Measurements from ENCODE around the gene MS4A6E.

MS4A6E gene

GRCh38 chr11:60375316-60375715 is 48.3 kb downstream of the MS4A6E start:
- no peak for DNase-seq (ENCODE audit: low read depth in 2 of 2)

GRCh38 chr11:60376601-60377000 is 49.5 kb downstream of the MS4A6E start:
- DNase-seq (ENCODE audit: low read depth in 2 of 2) = no peak

DNA sequence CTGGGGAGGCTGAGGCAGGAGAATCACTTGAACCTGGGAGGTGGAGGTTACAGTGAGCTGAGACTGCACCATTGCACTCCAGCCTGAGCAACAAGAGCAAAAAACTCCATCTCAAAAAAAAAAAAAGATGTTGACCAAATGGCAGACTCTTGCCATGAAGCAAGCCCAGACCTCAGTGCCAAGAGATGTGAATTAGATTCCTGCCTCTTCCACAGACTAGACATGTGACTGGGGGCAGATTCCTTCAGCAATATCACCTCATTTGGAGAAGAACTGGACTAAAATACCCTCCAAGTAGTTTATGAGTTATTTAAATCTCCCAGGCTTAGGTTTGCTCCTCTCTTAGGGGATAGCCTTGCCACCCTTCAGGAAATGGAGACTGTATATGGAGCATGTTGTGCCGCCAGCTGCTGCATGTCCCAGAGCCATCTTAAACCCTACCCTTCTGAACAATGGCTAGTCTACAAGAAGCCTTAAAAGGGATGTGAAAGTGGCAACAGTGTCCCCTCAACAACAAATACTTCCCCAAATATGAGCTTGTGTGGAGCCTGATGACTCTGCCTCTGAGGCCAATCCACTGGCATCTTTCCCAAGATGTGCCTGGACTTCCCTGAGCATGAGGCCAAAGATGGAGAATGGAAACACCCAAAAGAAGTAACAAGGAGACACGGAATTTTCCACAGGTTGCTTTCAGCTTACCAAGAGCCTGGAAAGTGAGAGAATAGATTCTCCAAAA is 50.5 kb downstream of the MS4A6E start:
- no peak for DNase-seq (ENCODE audit: low read depth in 2 of 2)

DNA sequence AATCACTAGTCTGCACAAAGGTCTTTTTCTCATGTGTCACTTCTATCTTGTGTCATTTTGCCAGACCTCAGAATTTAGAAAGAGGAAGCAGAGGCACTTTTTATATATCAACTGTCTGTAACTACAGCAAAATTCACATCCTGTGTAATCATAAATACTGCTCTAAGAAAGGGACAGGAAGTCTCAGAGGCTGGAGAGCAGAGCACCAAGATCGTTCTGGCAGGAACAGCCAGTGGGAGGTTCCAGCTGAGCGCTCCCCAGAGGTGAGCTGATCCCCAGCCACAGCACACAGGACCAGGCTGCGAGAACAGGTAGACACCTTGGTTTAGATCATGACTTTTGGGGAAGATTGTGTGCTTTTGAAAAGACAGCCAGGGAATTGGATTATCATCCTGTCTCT is 51.3 kb downstream of the MS4A6E start, which contains the start of gene MS4A7:
MS4A7 (plus strand) TSS at position 179 of the 400 bp plus-strand sequence. CDS start 4,610 bp downstream, outside the sequence.
- no peak for DNase-seq (ENCODE audit: low read depth in 2 of 2)

DNA sequence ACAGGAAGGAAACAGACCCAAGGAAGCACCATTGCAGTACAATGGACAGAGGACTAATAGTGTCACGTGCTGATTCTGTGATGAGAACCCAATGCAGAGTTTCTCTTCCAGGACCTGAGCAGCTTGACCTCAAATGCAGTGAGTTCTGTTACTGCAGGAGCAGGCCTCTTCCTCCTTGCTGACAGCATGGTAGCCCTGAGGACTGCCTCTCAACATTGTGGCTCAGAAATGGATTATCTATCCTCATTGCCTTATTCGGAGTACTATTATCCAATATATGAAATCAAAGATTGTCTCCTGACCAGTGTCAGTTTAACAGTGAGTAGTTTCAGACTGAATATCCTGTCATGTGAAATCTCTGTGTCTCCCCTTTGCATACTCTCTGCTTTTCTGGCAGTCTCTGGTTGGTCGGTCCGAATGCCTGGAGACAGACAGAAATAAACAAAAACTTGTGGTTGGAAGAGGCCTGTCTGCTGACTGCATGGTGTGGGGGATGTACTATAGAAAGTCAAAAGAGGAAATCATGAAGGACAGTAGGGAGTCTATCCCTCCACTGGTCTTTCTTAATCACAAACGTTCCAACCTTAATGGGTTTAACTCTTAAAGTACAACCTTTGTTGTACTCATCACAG is 62.3 kb downstream of the MS4A6E start:
- no peak for DNase-seq (ENCODE audit: low read depth in 2 of 2)

DNA sequence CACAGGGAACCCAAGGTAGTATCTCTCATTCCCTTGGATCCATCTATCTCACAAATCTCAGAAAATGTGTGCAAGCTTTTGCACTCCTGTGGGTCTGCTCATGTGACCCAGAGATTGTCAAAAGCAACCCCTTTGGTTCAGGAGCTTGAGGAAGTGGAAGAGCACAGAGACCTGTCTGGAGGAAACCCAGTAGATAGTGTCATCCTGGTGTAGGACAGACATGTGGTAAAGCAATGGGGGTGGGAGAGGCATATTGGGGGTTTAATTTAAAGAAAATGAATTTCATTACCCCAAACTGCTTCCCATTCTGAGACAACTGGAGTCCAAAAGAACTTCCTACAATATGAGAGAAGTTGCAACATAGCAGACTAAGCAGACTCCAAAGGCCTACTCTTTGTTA is 63.4 kb downstream of the MS4A6E start:
- DNase-seq (ENCODE audit: low read depth in 2 of 2) = no peak

Measured in stimulated activated CD4-positive, alpha-beta T cell treated with anti-CD3 and anti-CD28 coated beads, Interleukin-15, amount 100 ng/mL, for 48 hours (primary cell).